Mesendoderm (in vitro differentiated cells): Measurements from ENCODE around the gene GJA3. TPM values are rescaled to one million over a fixed set of nuclear protein-coding genes. Genes with fewer than 3 reads are reported as not detected.

Source experiments
- DNase-seq: peaks from one replicate; pipeline ENCODE4 v3.0.0; 2013
- H2AK5ac ChIP-seq: 2 replicates; pipeline ENCODE4 v1.6.1; 2013; ENCODE audit warnings: low read length, inconsistent platforms
- H2BK120ac ChIP-seq: 2 replicates; pipeline ENCODE4 v1.6.1; 2013; ENCODE audit warnings: low read depth, mild to moderate bottlenecking, low read length, moderate library complexity, mixed read lengths
- H2BK15ac ChIP-seq: replicated peaks from 2 replicates; pipeline ENCODE4 v1.6.1; 2013; ENCODE audit warnings: low read depth, mild to moderate bottlenecking, moderate library complexity
- H2BK5ac ChIP-seq: 2 replicates; pipeline ENCODE4 v1.6.1; 2013; ENCODE audit warnings: low read length, inconsistent platforms
- H3K18ac ChIP-seq: 2 replicates; pipeline ENCODE4 v1.6.1; 2013; ENCODE audit warnings: mild to moderate bottlenecking, low read length, mixed read lengths
- H3K23ac ChIP-seq: one replicate; pipeline ENCODE4 v1.6.1; 2013; ENCODE audit warnings: low read length
- H3K27ac ChIP-seq: 2 replicates; pipeline ENCODE4 v1.5.1; 2013; ENCODE audit warnings: low read depth, mild to moderate bottlenecking, inconsistent platforms, low read length, moderate library complexity
- H3K27me3 ChIP-seq: 2 replicates; pipeline ENCODE4 v1.6.1; 2013; ENCODE audit warnings: low read length, control low read depth, mild to moderate bottlenecking, inconsistent platforms; ENCODE audit not compliant: insufficient read depth, poor library complexity
- H3K36me3 ChIP-seq: 2 replicates; pipeline ENCODE4 v1.6.1; 2013; ENCODE audit warnings: low read length, inconsistent platforms; ENCODE audit not compliant: control insufficient read depth, insufficient read depth
- H3K4ac ChIP-seq: one replicate; pipeline ENCODE4 v1.6.1; 2013; ENCODE audit warnings: low read depth, mild to moderate bottlenecking, low read length, moderate library complexity
- H3K4me1 ChIP-seq: 2 replicates; pipeline ENCODE4 v1.6.1; 2013; ENCODE audit warnings: low read depth, low read length, inconsistent platforms; ENCODE audit not compliant: control insufficient read depth
- H3K4me2 ChIP-seq: 2 replicates; pipeline ENCODE4 v1.6.1; 2013; ENCODE audit warnings: low read length
- H3K4me3 ChIP-seq: 2 replicates; pipeline ENCODE4 v1.5.1; 2013; ENCODE audit warnings: mild to moderate bottlenecking, low read length
- H3K56ac ChIP-seq: one replicate; pipeline ENCODE4 v1.6.1; 2013; ENCODE audit warnings: low read length
- H3K79me1 ChIP-seq: 2 replicates; pipeline ENCODE4 v1.6.1; 2013; ENCODE audit warnings: low read length, inconsistent platforms
- H3K79me2 ChIP-seq: 2 replicates; pipeline ENCODE4 v1.6.1; 2013; ENCODE audit warnings: mild to moderate bottlenecking, low read length; ENCODE audit not compliant: control insufficient read depth, insufficient read depth
- H3K9ac ChIP-seq: 2 replicates; pipeline ENCODE4 v1.6.1; 2013; ENCODE audit warnings: low read length, inconsistent platforms
- H4K5ac ChIP-seq: one replicate; pipeline ENCODE4 v1.6.1; 2013; ENCODE audit warnings: low read length
- H4K8ac ChIP-seq: one replicate; pipeline ENCODE4 v1.6.1; 2013; ENCODE audit warnings: low read depth, mild to moderate bottlenecking, control low read depth, low read length, moderate library complexity
- WGBS: extraction: QIAGEN DNeasy Blood & Tissue Kit; methylation state at CpG from one replicate; pipeline ENCODE4 v1.1.7; 2013; ENCODE audit warnings: low lambda C conversion rate, missing lambda C conversion rate; ENCODE audit not compliant: insufficient coverage; ENCODE audit errors: extremely low coverage; 5-methylcytosine and 5-hydroxymethylcytosine counted together
- polyA plus RNA-seq, 2 experiments: library from polyadenylated mRNA; stranded (reverse); fragments of 200-250 nt; gene quantifications; one replicate each; pipeline ENCODE4 v1.2.3, GENCODE V29; 2013

GJA3 gene
- polyA plus RNA-seq (2013, experiment 1 of 2): 0.14 TPM
- 0.18 TPM for polyA plus RNA-seq (2013, experiment 2 of 2)

DNA sequence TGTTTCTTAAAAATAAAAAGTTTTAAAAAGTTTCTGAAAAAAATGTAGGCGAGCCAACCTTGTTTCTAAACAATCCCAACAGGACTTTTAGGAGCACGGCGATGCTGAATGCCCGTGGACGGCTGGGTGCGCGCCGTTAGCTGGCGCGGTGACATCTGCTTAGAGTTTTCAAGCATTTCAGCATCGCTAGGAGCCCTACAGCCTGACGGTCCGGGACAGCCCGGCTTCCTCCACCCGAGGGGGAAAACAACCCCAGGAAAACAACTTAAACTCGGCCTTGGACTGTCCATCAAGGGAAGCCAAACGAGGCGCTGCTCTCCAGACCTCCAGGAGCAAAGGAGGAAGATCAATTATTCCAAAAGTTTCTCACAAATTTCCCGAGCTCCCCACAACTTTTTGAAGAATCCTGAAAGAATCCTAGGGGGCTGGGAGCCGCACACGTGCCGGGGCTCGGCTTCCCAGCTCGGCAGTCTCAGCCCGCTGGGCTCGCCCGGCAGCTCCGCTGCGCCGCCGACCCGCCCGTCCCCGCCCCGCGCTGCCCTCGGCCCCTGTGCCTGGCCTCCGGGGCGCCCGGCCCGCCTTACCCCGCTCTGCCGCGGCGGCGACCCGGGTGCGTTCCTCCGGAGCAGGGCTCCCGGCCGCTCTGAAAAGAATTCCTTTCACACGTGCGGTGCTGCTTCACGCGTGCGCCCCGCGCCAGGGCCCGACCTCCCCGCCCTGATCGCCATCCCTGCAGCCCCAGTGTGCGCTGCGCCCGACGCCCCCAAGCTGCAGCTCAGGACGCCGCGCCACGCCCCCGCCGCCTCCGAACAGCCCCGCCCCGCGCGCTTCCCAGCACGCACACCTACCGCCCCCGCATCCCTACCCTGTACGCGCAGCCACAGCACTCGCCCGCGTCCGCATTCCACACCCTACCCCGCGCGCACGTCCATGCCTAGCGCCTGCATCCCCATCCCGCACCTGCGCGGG lies at the start of gene GJA3:
GJA3 (minus strand) TSS at position 747 of the 969 bp plus-strand sequence. CDS start 17,764 bp downstream, outside the sequence.
- Histone ChIP-seq H3K4ac (no peak within 1 kb of the TSS), H3K56ac (peak within 1 kb of the TSS; percentile 25), H2AK5ac (no peak within 1 kb of the TSS), H3K79me2 (no peaks in the 10 kb centered on the region), H4K8ac (no peak within 1 kb of the TSS), H3K36me3 (no peaks in the 10 kb centered on the region), H2BK15ac (no peak within 1 kb of the TSS), H3K9ac (no peak within 1 kb of the TSS), H2BK120ac (no peak within 1 kb of the TSS), H3K23ac (no peak within 1 kb of the TSS), H3K79me1 (no peaks in the 10 kb centered on the region), H3K4me2 (peak within 1 kb of the TSS; percentile 71), H3K27me3 (peaks cover 21% of the 10 kb centered on the region), H3K27ac (no peak within 1 kb of the TSS), H3K4me3 (peak within 1 kb of the TSS; percentile 33), H2BK5ac (no peak within 1 kb of the TSS), H3K4me1 (no peaks in the 10 kb centered on the region), H3K18ac (no peak within 1 kb of the TSS), H4K5ac (no peak within 1 kb of the TSS)
- WGBS: no CpG with 5 or more reads among the region's 93 CpGs
- peak; percentile 54 for DNase-seq

DNA sequence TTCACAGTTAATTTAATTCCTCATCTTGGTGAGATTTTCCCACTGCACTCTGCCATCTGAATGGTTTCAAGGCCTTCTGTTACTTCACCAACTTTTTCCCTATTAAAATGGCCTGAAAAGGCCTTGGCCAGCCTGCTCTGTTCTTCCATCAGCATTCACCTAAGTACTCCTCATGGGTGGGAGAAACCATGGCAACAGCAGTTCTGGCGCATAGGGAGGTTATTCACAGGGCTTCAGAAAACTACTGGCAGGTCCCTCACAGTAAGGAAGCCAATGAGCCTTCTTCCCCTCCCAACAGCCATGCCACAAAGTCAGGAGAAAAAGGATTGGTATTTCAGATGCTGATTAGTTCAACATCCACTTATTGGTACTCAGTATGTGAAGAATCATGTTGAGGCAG lies 49.1 kb upstream of the GJA3 start:
- Histone ChIP-seq H3K23ac (no peak overlapping the region), H3K79me1 (no peaks in the 10 kb centered on the region), H2BK5ac (no peak overlapping the region), H2AK5ac (no peak overlapping the region), H3K4ac (no peak overlapping the region), H3K79me2 (no peaks in the 10 kb centered on the region), H2BK120ac (no peak overlapping the region), H2BK15ac (no peak overlapping the region), H4K5ac (no peak overlapping the region), H4K8ac (no peak overlapping the region), H3K56ac (no peak overlapping the region), H3K18ac (no peak overlapping the region), H3K36me3 (no peaks in the 10 kb centered on the region), H3K9ac (no peak overlapping the region), H3K4me2 (no peak overlapping the region), H3K4me3 (no peak overlapping the region), H3K4me1 (no peaks in the 10 kb centered on the region), H3K27ac (no peak overlapping the region), H3K27me3 (no peaks in the 10 kb centered on the region)
- no peak for DNase-seq
- WGBS: no CpG with 5 or more reads among the region's 1 CpG

DNA sequence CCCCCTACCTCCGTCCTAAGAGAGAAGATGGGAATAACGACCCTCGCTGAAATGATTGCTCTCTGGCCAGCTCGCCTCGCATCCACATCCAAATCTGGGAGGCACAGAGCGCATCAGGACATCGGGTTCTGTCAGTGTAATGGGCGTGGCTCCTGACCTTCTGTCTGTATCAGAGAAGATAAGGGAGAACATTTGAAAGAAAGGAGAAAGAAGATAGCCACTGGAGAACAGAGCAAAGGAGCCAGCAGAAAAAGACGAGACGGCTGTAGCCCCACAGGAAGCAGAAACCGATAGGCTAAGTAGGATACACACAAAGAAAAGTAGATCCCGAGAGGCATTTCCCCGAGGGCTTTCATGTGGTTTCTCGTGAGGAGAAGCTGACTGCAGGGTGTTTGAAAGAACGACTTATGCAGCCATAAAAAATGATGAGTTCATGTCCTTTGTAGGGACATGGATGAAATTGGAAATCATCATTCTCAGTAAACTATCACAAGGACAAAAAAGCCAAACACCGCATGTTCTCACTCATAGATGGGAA lies 45.9 kb upstream of the GJA3 start:
- H3K4me1 ChIP-seq: no peaks in the 10 kb centered on the region
- no CpG with 5 or more reads among the region's 16 CpGs for WGBS

DNA sequence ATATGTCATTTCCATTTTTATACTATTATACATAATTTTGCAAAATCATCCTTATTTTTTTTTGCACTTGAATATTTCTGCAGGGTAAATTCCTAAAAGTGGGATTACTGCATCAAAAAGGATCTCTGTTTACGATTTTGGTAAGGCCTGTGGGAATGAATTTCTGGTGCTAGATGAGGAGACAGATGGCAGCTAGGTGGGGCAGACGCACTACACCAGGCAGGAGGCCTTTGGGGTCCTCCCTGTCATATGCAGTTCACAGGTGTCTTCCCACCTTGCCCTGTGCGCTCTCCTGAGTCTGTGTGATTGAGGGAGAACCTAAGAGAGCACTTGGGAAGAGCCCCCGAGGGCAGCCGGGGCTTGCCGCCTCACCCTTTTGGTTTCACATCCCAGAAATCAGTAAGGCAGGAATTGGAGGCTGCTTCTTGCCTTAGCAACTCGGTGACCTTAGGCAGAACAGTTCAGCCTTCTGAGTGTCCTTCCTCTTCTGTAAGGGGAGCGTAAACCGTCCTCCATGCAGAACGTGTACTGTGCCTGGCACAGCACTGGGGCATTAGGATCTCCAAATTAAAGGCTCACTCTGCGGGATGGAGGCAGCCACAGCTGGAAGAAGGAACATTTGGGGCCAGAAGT lies 45.3 kb upstream of the GJA3 start:
- Histone ChIP-seq H2BK15ac (no peak overlapping the region), H2AK5ac (no peak overlapping the region), H3K18ac (no peak overlapping the region), H3K23ac (no peak overlapping the region), H2BK5ac (no peak overlapping the region), H3K4me3 (no peak overlapping the region), H3K27me3 (no peaks in the 10 kb centered on the region), H3K79me1 (no peaks in the 10 kb centered on the region), H3K36me3 (no peaks in the 10 kb centered on the region), H4K5ac (no peak overlapping the region), H3K56ac (no peak overlapping the region), H3K4me2 (no peak overlapping the region), H4K8ac (no peak overlapping the region), H3K4ac (no peak overlapping the region), H3K27ac (no peak overlapping the region), H3K79me2 (no peaks in the 10 kb centered on the region), H2BK120ac (no peak overlapping the region), H3K9ac (no peak overlapping the region), H3K4me1 (no peaks in the 10 kb centered on the region)
- no peak for DNase-seq
- no CpG with 5 or more reads among the region's 11 CpGs for WGBS

More for the DNA sequence above, 45.9 kb upstream of the GJA3 start:
- Histone ChIP-seq H3K9ac (no peak overlapping the region), H3K27ac (no peak overlapping the region), H3K27me3 (no peaks in the 10 kb centered on the region), H3K36me3 (no peaks in the 10 kb centered on the region), H3K79me2 (no peaks in the 10 kb centered on the region), H3K4me3 (no peak overlapping the region), H3K4ac (no peak overlapping the region), H3K79me1 (no peaks in the 10 kb centered on the region), H2BK15ac (no peak overlapping the region), H2BK5ac (no peak overlapping the region), H4K5ac (no peak overlapping the region), H2AK5ac (no peak overlapping the region), H3K18ac (no peak overlapping the region), H3K4me2 (no peak overlapping the region), H4K8ac (no peak overlapping the region), H3K23ac (no peak overlapping the region), H2BK120ac (no peak overlapping the region), H3K56ac (no peak overlapping the region)
- no peak for DNase-seq

DNA sequence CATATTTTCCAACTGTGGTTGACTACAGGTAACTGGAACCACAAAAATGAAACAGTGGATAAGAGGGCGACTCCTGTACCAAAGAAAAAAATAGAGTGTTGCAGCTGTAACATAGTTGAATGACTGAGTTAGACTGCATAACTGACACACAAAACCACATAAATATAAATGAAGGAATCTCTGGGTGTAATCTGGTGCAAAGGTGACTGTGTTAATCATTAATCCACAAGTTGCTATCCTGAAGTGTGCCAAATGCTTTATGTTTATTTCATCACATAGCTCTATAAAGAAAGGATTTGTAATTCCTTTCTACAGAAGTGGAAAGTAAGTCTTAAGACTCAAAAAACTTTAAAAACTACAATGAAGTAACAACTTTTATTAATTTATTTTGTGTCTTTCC lies 37.9 kb upstream of the GJA3 start:
- Histone ChIP-seq H2AK5ac (no peak overlapping the region), H3K79me2 (no peaks in the 10 kb centered on the region), H3K4me1 (no peaks in the 10 kb centered on the region), H3K4ac (no peak overlapping the region), H4K5ac (no peak overlapping the region), H3K79me1 (no peaks in the 10 kb centered on the region), H3K56ac (no peak overlapping the region), H3K18ac (no peak overlapping the region), H4K8ac (no peak overlapping the region), H3K27ac (no peak overlapping the region), H3K4me2 (no peak overlapping the region), H2BK15ac (no peak overlapping the region), H3K9ac (no peak overlapping the region), H3K27me3 (peaks cover 19% of the 10 kb centered on the region), H3K36me3 (no peaks in the 10 kb centered on the region), H3K4me3 (no peak overlapping the region), H3K23ac (no peak overlapping the region), H2BK120ac (no peak overlapping the region), H2BK5ac (no peak overlapping the region)
- no peak for DNase-seq
- no CpG with 5 or more reads among the region's 1 CpG for WGBS
